Measurements from ENCODE around the gene HS3ST6.
A peak's percentile ranks its signal among the peaks of the same experiment; 100 is the strongest.
"Not testable (repeated sequence)": the region's sequence is repeated elsewhere in the genome, so short reads cannot be mapped to it uniquely, and the experiment has no call there.

HS3ST6 gene

GRCh38 chr16:1877089-1877488, 41.1 kb downstream of the HS3ST6 start:
- no peak for DNase-seq (ENCODE audit: low spot score)

- no peak for DNase-seq (ENCODE audit: low spot score)
Observed at GRCh38 chr16:1876468-1876867, 41.7 kb downstream of the HS3ST6 start.

GRCh38 chr16:1876066-1876465, 42.1 kb downstream of the HS3ST6 start:
- not testable (repeated sequence) for DNase-seq (ENCODE audit: low spot score)

GRCh38 chr16:1874854-1875253, 43.4 kb downstream of the HS3ST6 start:
- DNase-seq (ENCODE audit: low spot score) = no peak

GRCh38 chr16:1871974-1872635, 46.1 kb downstream of the HS3ST6 start, which contains the start of gene MEIOB:
MEIOB (minus strand) TSS chr16:1872164; CDS start chr16:1868175, 3,989 bp downstream.
- DNase-seq (ENCODE audit: low spot score) = no peak

GRCh38 chr16:1870365-1871082, 47.7 kb downstream of the HS3ST6 start:
- DNase-seq (ENCODE audit: low spot score) = peak; percentile 93

- DNase-seq (ENCODE audit: low spot score) = no peak
Observed at GRCh38 chr16:1865902-1866690, 52.1 kb downstream of the HS3ST6 start.

- DNase-seq (ENCODE audit: low spot score) = peak; percentile 51
Observed at GRCh38 chr16:1863681-1864460, 54.3 kb downstream of the HS3ST6 start.

GRCh38 chr16:1862394-1862793, 55.8 kb downstream of the HS3ST6 start:
- no peak for DNase-seq (ENCODE audit: low spot score)

- no peak for DNase-seq (ENCODE audit: low spot score)
Observed at GRCh38 chr16:1861730-1862129, 56.5 kb downstream of the HS3ST6 start.

Measured in RKO (cell line).